Measurements from ENCODE around the gene CARMIL1. TPM values are rescaled to one million over a fixed set of nuclear protein-coding genes. Genes with fewer than 3 reads are reported as not detected.

Gene CARMIL1
- total RNA-seq, 1 donor: 38.7 TPM

DNA sequence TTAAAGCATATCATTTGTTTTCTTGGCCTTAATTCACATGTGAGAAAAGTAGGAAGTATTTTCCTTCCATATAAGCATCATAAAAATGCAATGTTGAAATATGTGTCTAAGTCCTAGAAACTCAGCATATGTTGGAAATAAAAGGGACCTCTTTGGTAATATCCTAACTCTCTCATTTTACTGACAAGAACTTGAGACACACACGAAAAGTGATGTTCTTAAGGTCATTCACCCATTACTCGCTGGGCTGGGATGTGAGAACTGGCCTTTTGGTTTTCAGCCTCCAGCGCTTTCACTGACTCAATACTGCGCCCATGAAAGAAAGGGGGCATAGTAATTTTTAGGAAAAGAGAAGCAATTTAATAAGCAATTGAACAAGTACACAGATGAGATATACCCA is 219.3 kb downstream of the CARMIL1 start:
- DNase-seq (ENCODE audit: low read depth): no peak
- no peak overlapping the region for H3K4me3 ChIP-seq (ENCODE audit: low read depth, low read length)
- TF ChIP-seq, protein P1, sequence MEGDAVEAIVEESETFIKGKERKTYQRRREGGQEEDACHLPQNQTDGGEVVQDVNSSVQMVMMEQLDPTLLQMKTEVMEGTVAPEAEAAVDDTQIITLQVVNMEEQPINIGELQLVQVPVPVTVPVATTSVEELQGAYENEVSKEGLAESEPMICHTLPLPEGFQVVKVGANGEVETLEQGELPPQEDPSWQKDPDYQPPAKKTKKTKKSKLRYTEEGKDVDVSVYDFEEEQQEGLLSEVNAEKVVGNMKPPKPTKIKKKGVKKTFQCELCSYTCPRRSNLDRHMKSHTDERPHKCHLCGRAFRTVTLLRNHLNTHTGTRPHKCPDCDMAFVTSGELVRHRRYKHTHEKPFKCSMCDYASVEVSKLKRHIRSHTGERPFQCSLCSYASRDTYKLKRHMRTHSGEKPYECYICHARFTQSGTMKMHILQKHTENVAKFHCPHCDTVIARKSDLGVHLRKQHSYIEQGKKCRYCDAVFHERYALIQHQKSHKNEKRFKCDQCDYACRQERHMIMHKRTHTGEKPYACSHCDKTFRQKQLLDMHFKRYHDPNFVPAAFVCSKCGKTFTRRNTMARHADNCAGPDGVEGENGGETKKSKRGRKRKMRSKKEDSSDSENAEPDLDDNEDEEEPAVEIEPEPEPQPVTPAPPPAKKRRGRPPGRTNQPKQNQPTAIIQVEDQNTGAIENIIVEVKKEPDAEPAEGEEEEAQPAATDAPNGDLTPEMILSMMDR (IDR thresholded peaks at IDR 0.05; ENCODE audit: insufficient read depth, low read length): no peak

DNA sequence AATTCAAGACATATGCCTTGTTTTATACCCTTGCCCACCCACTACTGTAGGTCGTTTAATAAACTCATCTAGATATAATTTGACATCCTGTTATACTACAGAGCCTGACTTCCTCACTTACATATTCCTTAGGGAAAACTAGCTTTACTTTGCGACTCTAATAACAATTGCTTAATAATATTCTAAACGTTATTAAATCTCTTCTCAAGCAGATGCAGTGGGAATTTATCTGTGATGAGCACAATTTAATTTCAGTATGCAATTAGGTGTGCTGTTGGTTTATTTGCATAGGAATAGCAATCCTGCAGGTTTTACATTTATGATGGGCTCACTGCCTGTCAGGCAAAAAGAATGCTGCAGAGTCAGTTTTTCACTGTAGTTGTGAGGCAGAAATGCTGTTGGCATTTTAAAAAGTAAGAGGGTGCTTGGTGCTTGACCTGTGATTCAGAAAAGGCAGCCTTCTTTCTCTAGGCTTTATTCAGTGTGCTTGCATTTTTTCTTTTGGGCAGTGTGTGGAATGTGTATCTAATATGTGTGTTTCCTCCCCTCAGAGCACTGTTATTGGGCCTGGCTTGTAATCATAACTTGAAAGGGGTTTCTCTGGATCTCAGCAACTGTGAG is 220.6 kb downstream of the CARMIL1 start:
- H3K4me3 ChIP-seq (ENCODE audit: low read depth, low read length): no peak overlapping the region
- TF ChIP-seq, protein P1 (IDR thresholded peaks at IDR 0.05; ENCODE audit: insufficient read depth, low read length): no peak
- no peak for DNase-seq (ENCODE audit: low read depth)

DNA sequence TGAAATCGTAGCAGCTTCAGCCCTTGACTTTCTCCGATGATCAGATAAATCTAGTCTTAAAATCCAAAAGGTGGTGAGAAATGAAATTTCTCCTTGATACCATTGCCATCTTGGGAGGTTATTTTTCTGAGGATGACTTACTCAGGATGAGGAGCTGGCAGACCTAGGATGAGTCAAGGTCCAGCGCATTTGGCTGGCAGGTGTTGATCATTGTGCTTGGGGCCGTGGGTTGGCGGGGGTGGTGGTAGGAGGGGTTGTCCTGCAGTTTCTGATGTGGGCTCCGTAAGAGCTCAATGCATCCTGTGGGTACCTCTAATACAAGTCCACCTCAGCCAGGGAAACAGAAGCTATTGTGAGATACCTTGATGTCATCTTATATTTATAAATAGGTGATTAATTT is 224.5 kb downstream of the CARMIL1 start:
- no peak for DNase-seq (ENCODE audit: low read depth)
- TF ChIP-seq, protein P1 (IDR thresholded peaks at IDR 0.05; ENCODE audit: insufficient read depth, low read length): no peak
- H3K4me3 ChIP-seq (ENCODE audit: low read depth, low read length): no peak overlapping the region

DNA sequence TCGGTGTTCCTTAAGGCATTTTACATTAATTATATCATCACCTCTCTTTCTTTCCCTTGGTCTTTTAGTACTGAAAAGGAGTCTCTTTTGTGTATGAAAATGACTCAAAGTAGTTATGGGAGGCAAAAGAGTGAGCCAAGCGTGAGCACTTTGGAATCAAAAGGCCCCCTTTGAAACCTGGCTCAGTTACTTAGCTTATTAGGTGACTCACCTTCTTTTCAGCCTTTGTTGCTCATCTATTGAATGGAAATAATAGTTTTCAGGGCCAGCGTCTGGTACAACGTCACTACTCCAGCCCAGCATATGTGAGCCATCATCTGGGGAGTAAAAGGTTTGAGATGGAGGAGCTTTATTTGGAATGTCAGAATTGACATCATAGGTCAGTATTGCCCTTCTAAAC is 225.5 kb downstream of the CARMIL1 start:
- TF ChIP-seq, protein P1 (IDR thresholded peaks at IDR 0.05; ENCODE audit: insufficient read depth, low read length): no peak
- no peak overlapping the region for H3K4me3 ChIP-seq (ENCODE audit: low read depth, low read length)
- DNase-seq (ENCODE audit: low read depth): peak; percentile 84

DNA sequence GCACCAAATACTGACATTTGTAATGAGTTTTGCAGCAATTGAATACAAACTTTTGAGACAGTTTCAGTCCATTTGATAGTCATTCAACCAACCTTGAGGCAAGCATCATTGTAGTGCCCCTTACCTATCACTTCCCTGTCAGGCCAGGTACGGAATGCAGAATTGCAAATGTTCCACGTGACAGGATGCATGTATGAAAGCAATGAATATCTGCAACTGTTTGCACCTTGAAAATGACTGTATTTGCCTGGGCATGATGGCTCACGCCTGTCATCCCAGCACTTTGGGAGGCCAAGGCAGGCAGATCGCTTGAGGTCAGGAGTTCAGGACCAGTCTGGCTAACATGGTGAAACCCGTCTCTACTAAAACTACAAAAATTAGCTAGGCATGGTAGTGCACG is 226.8 kb downstream of the CARMIL1 start:
- TF ChIP-seq, protein P1 (IDR thresholded peaks at IDR 0.05; ENCODE audit: insufficient read depth, low read length): no peak
- no peak for DNase-seq (ENCODE audit: low read depth)

DNA sequence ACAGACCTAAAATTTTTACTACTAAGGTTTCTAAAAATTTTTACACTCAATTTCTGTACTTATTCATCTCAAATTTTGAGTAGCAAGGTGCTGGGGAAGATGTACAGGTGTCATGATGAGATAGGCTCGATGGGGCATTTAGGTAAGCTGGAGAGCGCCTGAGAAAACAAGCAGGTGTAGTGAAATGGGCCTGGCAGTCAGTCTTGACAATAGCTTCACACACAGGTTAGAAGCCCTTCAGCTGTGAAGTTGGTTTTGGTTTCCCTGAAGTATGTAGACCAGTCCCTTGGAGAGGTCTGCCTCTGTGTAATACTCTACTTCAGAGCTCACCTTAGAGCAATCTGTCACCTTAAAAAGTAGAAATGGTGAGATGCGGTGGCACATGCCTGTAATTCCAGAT is 228.9 kb downstream of the CARMIL1 start:
- TF ChIP-seq, protein P1 (IDR thresholded peaks at IDR 0.05; ENCODE audit: insufficient read depth, low read length): no peak
- H3K4me3 ChIP-seq (ENCODE audit: low read depth, low read length): no peak overlapping the region
- no peak for DNase-seq (ENCODE audit: low read depth)

More for the DNA sequence above, 226.8 kb downstream of the CARMIL1 start:
- H3K4me3 ChIP-seq (ENCODE audit: low read depth, low read length): no peak overlapping the region

DNA sequence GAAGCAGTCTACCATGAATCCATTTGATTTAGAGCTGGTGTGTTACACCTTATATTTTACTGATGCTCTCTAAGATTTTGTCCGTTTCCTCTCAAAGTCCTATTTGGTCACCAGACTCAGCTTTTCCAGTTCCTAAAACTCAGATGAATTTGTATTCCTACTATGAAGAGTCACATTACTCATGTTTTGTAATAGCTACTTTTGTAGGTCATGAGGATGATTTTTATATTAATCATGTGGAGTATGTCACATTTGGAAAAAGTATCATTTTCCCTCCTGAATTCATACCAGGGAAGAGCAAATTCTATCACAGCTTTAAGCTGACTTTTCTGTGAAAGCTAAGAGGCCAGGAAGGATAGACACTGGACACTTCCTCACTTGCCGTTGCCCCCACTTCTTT is 232.2 kb downstream of the CARMIL1 start:
- peak; percentile 25 for DNase-seq (ENCODE audit: low read depth)
- no peak overlapping the region for H3K4me3 ChIP-seq (ENCODE audit: low read depth, low read length)
- TF ChIP-seq, protein P1 (IDR thresholded peaks at IDR 0.05; ENCODE audit: insufficient read depth, low read length): no peak
